Glutamatergic neuron (in vitro differentiated cells): ENCODE measurements around the gene NPC2. TPM values are rescaled to one million over a fixed set of nuclear protein-coding genes. Genes with fewer than 3 reads are reported as not detected.

ENCODE experiments used
- DNase-seq: peaks from one replicate; pipeline ENCODE4 v3.0.0; 2022
- H3K27ac Mint-ChIP-seq: one replicate; pipeline ENCODE4 v1.8.0; 2020; ENCODE audit warnings: mild to moderate bottlenecking, mixed read lengths, inconsistent platforms; ENCODE audit not compliant: unreplicated experiment
- H3K27me3 Mint-ChIP-seq: one replicate; pipeline ENCODE4 v1.8.0; 2020; ENCODE audit warnings: mild to moderate bottlenecking, moderate library complexity, mixed read lengths, inconsistent platforms; ENCODE audit not compliant: unreplicated experiment
- H3K36me3 Mint-ChIP-seq: one replicate; pipeline ENCODE4 v1.8.0; 2020; ENCODE audit warnings: mild to moderate bottlenecking, mixed read lengths, inconsistent platforms; ENCODE audit not compliant: unreplicated experiment
- H3K4me1 Mint-ChIP-seq: one replicate; pipeline ENCODE4 v1.8.0; 2020; ENCODE audit warnings: mild to moderate bottlenecking, low read depth, mixed read lengths, inconsistent platforms; ENCODE audit not compliant: unreplicated experiment
- H3K4me3 Mint-ChIP-seq: one replicate; pipeline ENCODE4 v1.8.0; 2020; ENCODE audit warnings: mild to moderate bottlenecking, mixed read lengths, inconsistent platforms; ENCODE audit not compliant: unreplicated experiment
- H3K9me3 Mint-ChIP-seq: one replicate; pipeline ENCODE4 v1.8.0; 2020; ENCODE audit warnings: mild to moderate bottlenecking, moderate library complexity, mixed read lengths, inconsistent platforms; ENCODE audit not compliant: unreplicated experiment
- CTCF ChIP-seq: fragments of 200-600 bp; sonication (generic); IDR thresholded peaks from one replicate; pipeline ENCODE4 v1.5.0; 2021; ENCODE audit not compliant: partially characterized antibody, unreplicated experiment
- total RNA-seq: library from RNA; stranded (reverse); fragmentation: NEBNext Ultra II Directional; extraction: Animal tissue kit (Norgen Biotek cat#: 25700); gene quantifications from one replicate; pipeline ENCODE4 v1.2.1, GENCODE V29; 2021; ENCODE audit not compliant: unreplicated experiment

Gene NPC2
- total RNA-seq, 1 donor from 2014 or later: 17.6 TPM

GRCh38 chr14:74515891-74516412 lies 22.8 kb upstream of the NPC2 start:
- TF ChIP-seq CTCF: no peak
- no peak for DNase-seq
- peaks cover 5% of the 10 kb centered on the region for H3K4me1 Mint-ChIP-seq
- H3K27me3 Mint-ChIP-seq: peaks cover 3% of the 10 kb centered on the region
- H3K4me3 Mint-ChIP-seq: no peak overlapping the region
- H3K9me3 Mint-ChIP-seq: peaks cover 2% of the 10 kb centered on the region
- H3K27ac Mint-ChIP-seq: no peak overlapping the region
- no peaks in the 10 kb centered on the region for H3K36me3 Mint-ChIP-seq

GRCh38 chr14:74514471-74514941 lies 21.4 kb upstream of the NPC2 start:
- peak; percentile 20 for DNase-seq
- Mint-ChIP-seq H3K27ac (no peak overlapping the region), H3K9me3 (no peaks in the 10 kb centered on the region), H3K27me3 (peaks cover 8% of the 10 kb centered on the region), H3K36me3 (no peaks in the 10 kb centered on the region), H3K4me3 (no peak overlapping the region), H3K4me1 (peaks cover 5% of the 10 kb centered on the region)
- no peak for TF ChIP-seq CTCF

DNA sequence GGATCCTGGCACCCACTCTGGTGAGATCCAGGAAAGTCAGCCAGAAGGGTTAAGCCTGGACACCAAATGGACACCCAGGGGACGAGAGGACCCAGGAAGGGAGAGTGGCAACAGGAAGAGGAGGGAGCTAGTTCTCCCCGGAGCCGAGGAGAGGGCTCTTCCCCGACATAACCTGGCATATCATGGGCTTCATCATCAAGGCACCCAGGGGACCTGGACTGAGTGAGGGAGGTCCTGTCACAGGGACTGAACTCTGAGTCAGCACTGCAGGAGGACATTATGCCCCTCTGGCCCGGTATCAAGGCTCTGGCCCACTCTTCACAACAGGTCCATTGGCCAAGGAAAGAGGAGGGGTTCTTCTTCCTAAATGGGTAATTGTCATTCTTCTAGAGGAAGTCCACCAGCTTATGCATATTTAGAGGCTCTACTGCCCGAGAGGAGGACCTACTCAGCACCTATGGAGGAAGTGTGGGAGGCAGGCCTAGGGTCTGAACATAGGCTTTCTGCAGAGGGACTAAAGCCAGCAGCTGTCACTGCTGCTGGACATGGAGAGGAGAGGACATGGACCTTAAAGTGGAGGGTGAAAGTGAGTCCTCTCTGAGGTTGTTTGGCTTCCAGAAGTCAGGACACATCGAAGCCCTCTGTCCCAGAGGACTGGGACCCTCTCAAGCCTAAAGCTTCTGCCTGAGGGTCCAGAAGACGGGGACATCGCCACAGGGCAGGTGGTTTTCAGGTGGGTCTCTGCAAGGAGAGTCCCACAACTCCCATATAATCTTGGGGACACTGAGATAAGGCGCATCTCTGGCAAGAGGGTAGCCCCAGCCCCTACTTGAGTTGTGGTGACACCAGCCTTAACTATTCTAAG lies 19.1 kb upstream of the NPC2 start:
- H3K36me3 Mint-ChIP-seq: no peaks in the 10 kb centered on the region
- no peak overlapping the region for H3K4me3 Mint-ChIP-seq
- TF ChIP-seq CTCF: no peak
- peaks cover 7% of the 10 kb centered on the region for H3K9me3 Mint-ChIP-seq
- H3K27ac Mint-ChIP-seq: no peak overlapping the region
- H3K4me1 Mint-ChIP-seq: peaks cover 12% of the 10 kb centered on the region
- H3K27me3 Mint-ChIP-seq: peaks cover 12% of the 10 kb centered on the region
- no peak for DNase-seq

DNA sequence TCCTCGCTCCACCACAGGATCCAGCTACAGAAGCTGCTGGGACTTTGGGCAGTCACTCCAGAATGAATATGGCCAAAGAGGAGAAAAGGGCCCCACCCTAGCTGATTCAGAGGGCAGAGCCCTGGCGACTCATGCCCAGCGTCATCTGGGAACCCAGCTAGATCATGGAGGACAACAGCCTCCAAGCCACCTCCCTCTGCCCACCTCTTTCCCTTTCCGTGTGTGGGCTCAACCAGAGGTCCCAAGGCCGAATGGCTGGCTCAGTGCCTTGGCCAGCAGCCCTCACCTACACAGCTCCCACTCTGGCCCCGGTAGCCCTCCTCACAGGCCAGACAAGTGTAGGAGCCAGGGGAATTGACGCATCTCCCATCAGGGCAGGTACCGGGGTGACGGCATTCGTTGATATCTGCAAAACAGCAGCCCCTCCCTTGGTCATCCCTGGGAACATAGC lies 17.9 kb upstream of the NPC2 start:
- H3K4me3 Mint-ChIP-seq: no peak overlapping the region
- peaks cover 10% of the 10 kb centered on the region for H3K27me3 Mint-ChIP-seq
- peaks cover 18% of the 10 kb centered on the region for H3K4me1 Mint-ChIP-seq
- no peak for TF ChIP-seq CTCF
- peaks cover 7% of the 10 kb centered on the region for H3K9me3 Mint-ChIP-seq
- DNase-seq: no peak
- H3K27ac Mint-ChIP-seq: no peak overlapping the region
- no peaks in the 10 kb centered on the region for H3K36me3 Mint-ChIP-seq
